CD14-positive monocyte (primary cell): Measurements from ENCODE around the gene VN1R5. TPM values are rescaled to one million over a fixed set of nuclear protein-coding genes. Genes with fewer than 3 reads are reported as not detected.

Source experiments
- DNase-seq, 3 donors: peaks; one replicate each; pipeline ENCODE4 v3.0.0-alpha.2; 2011 to 2022
- H2AFZ ChIP-seq: 2 replicates; pipeline ENCODE4 v1.6.0; 2012; ENCODE audit warnings: mild to moderate bottlenecking, low read depth, low read length, inconsistent platforms; ENCODE audit not compliant: insufficient read depth, poor library complexity, severe bottlenecking
- H3K27ac ChIP-seq, 2 donors: 1 replicate in 1 of 2; 2 replicates in 1 of 2; pipeline ENCODE4 v1.5.1; 2012 to 2013; ENCODE audit warnings: low read length in 2 of 2, control low read depth in 1 of 2, inconsistent platforms in 1 of 2, low read depth in 1 of 2, mild to moderate bottlenecking in 1 of 2
- H3K27me3 ChIP-seq, 2 donors: one replicate each; pipeline versions ENCODE4 v1.6.0 to v1.6.1; 2011 to 2013; ENCODE audit warnings: low read length in 2 of 2; ENCODE audit not compliant: control insufficient read depth in 2 of 2, insufficient read depth in 2 of 2
- H3K36me3 ChIP-seq, 2 donors: replicated peaks in 1 of 2; 1 replicate in 1 of 2; 2 replicates in 1 of 2; pipeline versions ENCODE4 v1.5.1 to v1.6.1; 2012 to 2013; ENCODE audit warnings: low read length in 2 of 2, control low read depth in 1 of 2, inconsistent platforms in 1 of 2, mild to moderate bottlenecking in 1 of 2; ENCODE audit not compliant: insufficient read depth in 2 of 2, control insufficient read depth in 1 of 2
- H3K4me1 ChIP-seq, 2 donors: 1 replicate in 1 of 2; 2 replicates in 1 of 2; pipeline versions ENCODE4 v1.5.1 to v1.6.1; 2012 to 2013; ENCODE audit warnings: low read length in 2 of 2, control low read depth in 1 of 2, inconsistent platforms in 1 of 2, mild to moderate bottlenecking in 1 of 2, moderate library complexity in 1 of 2; ENCODE audit not compliant: insufficient read depth in 2 of 2, control insufficient read depth in 1 of 2
- H3K4me2 ChIP-seq: replicated peaks from 2 replicates; pipeline ENCODE3; 2012; ENCODE audit warnings: low read length, moderate library complexity, mild to moderate bottlenecking; ENCODE audit not compliant: poor library complexity, severe bottlenecking; ENCODE audit errors: extremely low read depth
- H3K4me3 ChIP-seq, 3 experiments: fragments of 200-600 bp in 1 of 3; sonication (generic) in 1 of 3; replicated peaks in 1 of 3; 1 replicate in 2 of 3; 2 replicates in 1 of 3; pipeline ENCODE4 v1.5.1; 2011 to 2013; ENCODE audit warnings: low read length in 3 of 3, mild to moderate bottlenecking in 3 of 3, control low read depth in 2 of 3, low read depth in 2 of 3, inconsistent platforms in 1 of 3, moderate library complexity in 1 of 3
- H3K79me2 ChIP-seq: 2 replicates; pipeline ENCODE4 v1.6.0; 2012; ENCODE audit warnings: mild to moderate bottlenecking, control low read depth, inconsistent platforms, low read length, moderate library complexity; ENCODE audit not compliant: insufficient read depth
- H3K9ac ChIP-seq: 2 replicates; pipeline ENCODE4 v1.6.0; 2017; ENCODE audit warnings: low read length, mild to moderate bottlenecking; ENCODE audit not compliant: insufficient read depth, poor library complexity, severe bottlenecking
- H3K9me3 ChIP-seq, 2 donors: replicated peaks in 1 of 2; 1 replicate in 1 of 2; 2 replicates in 1 of 2; pipeline versions ENCODE4 v1.5.1 to v1.6.1; 2012 to 2013; ENCODE audit warnings: low read length in 2 of 2, control low read depth in 1 of 2; ENCODE audit not compliant: control insufficient read depth in 1 of 2, insufficient read depth in 1 of 2
- H4K20me1 ChIP-seq: 2 replicates; pipeline ENCODE4 v1.6.0; 2012; ENCODE audit warnings: mild to moderate bottlenecking, low read length, control low read depth, moderate library complexity; ENCODE audit not compliant: insufficient read depth
- H3K27ac Mint-ChIP-seq, 7 donors: one replicate each; pipeline ENCODE4 v1.8.0; 2020; ENCODE audit warnings: mild to moderate bottlenecking in 7 of 7, mixed read lengths in 7 of 7, moderate library complexity in 6 of 7, inconsistent platforms in 2 of 7
- H3K27me3 Mint-ChIP-seq, 3 donors: one replicate each; pipeline ENCODE4 v1.8.0; 2021 to 2022; ENCODE audit warnings: low read depth in 3 of 3, mild to moderate bottlenecking in 3 of 3, mixed read lengths in 3 of 3, moderate library complexity in 3 of 3, inconsistent platforms in 1 of 3
- H3K36me3 Mint-ChIP-seq, 2 donors: one replicate each; pipeline ENCODE4 v1.8.0; 2020; ENCODE audit warnings: mixed read lengths in 2 of 2, inconsistent platforms in 1 of 2, mild to moderate bottlenecking in 1 of 2
- H3K4me1 Mint-ChIP-seq: one replicate; pipeline ENCODE4 v1.8.0; 2020; ENCODE audit warnings: mild to moderate bottlenecking, mixed read lengths
- H3K4me3 Mint-ChIP-seq, 2 donors: one replicate each; pipeline ENCODE4 v1.8.0; 2020; ENCODE audit warnings: mild to moderate bottlenecking in 2 of 2, mixed read lengths in 2 of 2, moderate library complexity in 1 of 2
- H3K9me3 Mint-ChIP-seq, 7 donors: one replicate each; pipeline ENCODE4 v1.8.0; 2020 to 2022; ENCODE audit warnings: mixed read lengths in 7 of 7, mild to moderate bottlenecking in 6 of 7, moderate library complexity in 6 of 7, inconsistent platforms in 2 of 7
- WGBS: methylation state at CpG from one replicate; pipeline ENCODE4 v1.1.5; 2013; ENCODE audit warnings: missing lambda C conversion rate; ENCODE audit not compliant: insufficient coverage; 5-methylcytosine and 5-hydroxymethylcytosine counted together
- intact Hi-C, 2 donors: fragments of 100-400 bp; cut with micrococcal nuclease; formaldehyde crosslinking; loops; one replicate each; pipeline versions ENCODE4 v1.15.0 to v1.15.1; 2023
- polyA plus RNA-seq, 3 donors: library from polyadenylated mRNA; depleted of rRNA in 1 of 3; unstranded in 2 of 3; stranded (reverse) in 1 of 3; fragments of 300-500 nt in 2 of 3; fragments of >200 nt in 1 of 3; fragmentation: Illumina TruSeq in 2 of 3; gene quantifications; 1 replicate in 2 of 3; 2 replicates in 1 of 3; pipeline ENCODE4 v1.2.3, GENCODE V29; 2012 to 2021
- TF ChIP-seq, protein P1 (sequence below): fragments of 200-600 bp; IDR thresholded peaks from one replicate; pipeline ENCODE4 v1.8.0; 2022; ENCODE audit warnings: antibody characterized with exemption, mild to moderate bottlenecking

VN1R5 gene
- polyA plus RNA-seq, 3 donors, result not detected

GRCh38 chr1:247228133-247228532 lies 27.7 kb upstream of the VN1R5 start:
- intact Hi-C loops, result no loop called here
- no peak for DNase-seq
- H3K4me3 Mint-ChIP-seq, result no peak overlapping the region
- Histone ChIP-seq H3K36me3 (no peaks in the 10 kb centered on the region), H3K9ac (no peak overlapping the region), H3K4me3 (no peak overlapping the region), H2AFZ (no peak overlapping the region), H3K4me1 (no peaks in the 10 kb centered on the region), H3K4me2 (no peak overlapping the region), H3K27ac (no peak overlapping the region), H3K27me3 (no peaks in the 10 kb centered on the region), H3K9me3 (peaks cover 28 to 29% of the 10 kb centered on the region in 2 donors), H3K79me2 (no peaks in the 10 kb centered on the region), H4K20me1 (no peaks in the 10 kb centered on the region)
- H3K9me3 Mint-ChIP-seq, result peaks cover 36 to 69% (median 50%) of the 10 kb centered on the region in 7 donors
- H3K36me3 Mint-ChIP-seq, result no peaks in the 10 kb centered on the region
- WGBS, result 40% methylated on average over 1 of the region's 3 CpGs
- TF ChIP-seq, protein P1, sequence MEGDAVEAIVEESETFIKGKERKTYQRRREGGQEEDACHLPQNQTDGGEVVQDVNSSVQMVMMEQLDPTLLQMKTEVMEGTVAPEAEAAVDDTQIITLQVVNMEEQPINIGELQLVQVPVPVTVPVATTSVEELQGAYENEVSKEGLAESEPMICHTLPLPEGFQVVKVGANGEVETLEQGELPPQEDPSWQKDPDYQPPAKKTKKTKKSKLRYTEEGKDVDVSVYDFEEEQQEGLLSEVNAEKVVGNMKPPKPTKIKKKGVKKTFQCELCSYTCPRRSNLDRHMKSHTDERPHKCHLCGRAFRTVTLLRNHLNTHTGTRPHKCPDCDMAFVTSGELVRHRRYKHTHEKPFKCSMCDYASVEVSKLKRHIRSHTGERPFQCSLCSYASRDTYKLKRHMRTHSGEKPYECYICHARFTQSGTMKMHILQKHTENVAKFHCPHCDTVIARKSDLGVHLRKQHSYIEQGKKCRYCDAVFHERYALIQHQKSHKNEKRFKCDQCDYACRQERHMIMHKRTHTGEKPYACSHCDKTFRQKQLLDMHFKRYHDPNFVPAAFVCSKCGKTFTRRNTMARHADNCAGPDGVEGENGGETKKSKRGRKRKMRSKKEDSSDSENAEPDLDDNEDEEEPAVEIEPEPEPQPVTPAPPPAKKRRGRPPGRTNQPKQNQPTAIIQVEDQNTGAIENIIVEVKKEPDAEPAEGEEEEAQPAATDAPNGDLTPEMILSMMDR, result no peak
- no peaks in the 10 kb centered on the region for H3K4me1 Mint-ChIP-seq
- H3K27ac Mint-ChIP-seq, result no peak overlapping the region
- peaks cover 0 to 2% (median 1%) of the 10 kb centered on the region in 3 donors for H3K27me3 Mint-ChIP-seq

GRCh38 chr1:247241691-247242090 lies 14.2 kb upstream of the VN1R5 start:
- no peaks in the 10 kb centered on the region for H3K27me3 ChIP-seq
- H3K4me3 Mint-ChIP-seq, result no peak overlapping the region
- peaks cover 0 to 2% (median 0%) of the 10 kb centered on the region in 3 donors for H3K27me3 Mint-ChIP-seq
- peaks cover 14 to 27% (median 20%) of the 10 kb centered on the region in 7 donors for H3K9me3 Mint-ChIP-seq
- no peak overlapping the region for H2AFZ ChIP-seq
- no peak overlapping the region for H3K27ac Mint-ChIP-seq
- peaks cover 13 to 17% of the 10 kb centered on the region in 2 donors for H3K9me3 ChIP-seq
- intact Hi-C loops, result no loop called here
- no peaks in the 10 kb centered on the region for H3K79me2 ChIP-seq
- no peaks in the 10 kb centered on the region for H3K4me1 ChIP-seq
- TF ChIP-seq, protein P1, result no peak
- H3K4me1 Mint-ChIP-seq, result no peaks in the 10 kb centered on the region
- H3K4me3 ChIP-seq, result no peak overlapping the region
- H3K27ac ChIP-seq, result no peak overlapping the region
- no peak overlapping the region for H3K9ac ChIP-seq
- H3K36me3 ChIP-seq, result no peaks in the 10 kb centered on the region
- H3K4me2 ChIP-seq, result no peak overlapping the region
- H4K20me1 ChIP-seq, result no peaks in the 10 kb centered on the region
- H3K36me3 Mint-ChIP-seq, result no peaks in the 10 kb centered on the region
- no peak for DNase-seq
- no CpG with 5 or more reads among the region's 2 CpGs for WGBS
